Umbilical cord (tissue), 2 donors: ENCODE results near the gene BCL11B. TPM values are rescaled to one million over a fixed set of nuclear protein-coding genes. Genes with fewer than 3 reads are reported as not detected.
A peak's percentile ranks its signal among the peaks of the same experiment; 100 is the strongest.

Experiments used
- DNase-seq: peaks from one replicate; pipeline ENCODE4 v3.0.0-alpha.2; 2015; ENCODE audit warnings: low spot score
- total RNA-seq: library from RNA; depleted of rRNA; stranded (reverse); fragments of >200 nt; gene quantifications from one replicate; pipeline ENCODE4 v1.2.3, GENCODE V29; 2014; ENCODE audit warnings: low replicate concordance; ENCODE audit not compliant: insufficient read depth

The BCL11B gene
- total RNA-seq, 1 donor from 2014 or later: 2.6 TPM

DNA sequence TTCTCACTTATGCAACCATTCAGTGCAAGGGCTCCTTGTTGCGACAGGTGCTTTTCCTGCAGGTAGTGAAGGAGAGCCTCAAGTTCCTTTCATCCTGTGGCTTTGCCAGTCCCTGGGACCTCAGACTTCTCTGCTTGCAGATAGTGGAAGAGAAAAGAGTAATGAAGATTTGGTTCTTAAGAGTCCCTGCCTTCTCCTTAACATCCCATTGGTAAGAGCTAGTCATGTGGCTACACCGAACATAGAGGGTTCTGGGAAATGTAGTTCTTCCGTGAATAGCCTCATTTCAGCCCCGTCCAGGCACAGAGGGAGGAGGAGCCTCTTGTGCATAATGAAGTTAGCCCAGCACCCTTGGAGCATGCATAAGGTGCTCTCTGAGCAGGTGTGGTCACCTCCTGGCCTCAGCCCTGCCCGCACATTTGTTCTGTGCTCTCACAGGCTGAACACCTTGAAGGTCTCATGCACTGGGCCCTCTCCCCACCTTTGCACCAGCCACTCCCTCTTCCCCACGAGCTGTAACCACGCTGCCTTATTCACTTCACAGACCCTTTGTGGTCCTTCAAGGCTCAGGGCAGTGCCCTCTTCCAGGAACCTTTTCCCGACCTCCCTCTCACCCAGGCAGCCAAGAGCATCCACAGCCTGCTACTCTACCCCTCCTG, 134.0 kb downstream of the BCL11B start:
- DNase-seq: no peak

DNA sequence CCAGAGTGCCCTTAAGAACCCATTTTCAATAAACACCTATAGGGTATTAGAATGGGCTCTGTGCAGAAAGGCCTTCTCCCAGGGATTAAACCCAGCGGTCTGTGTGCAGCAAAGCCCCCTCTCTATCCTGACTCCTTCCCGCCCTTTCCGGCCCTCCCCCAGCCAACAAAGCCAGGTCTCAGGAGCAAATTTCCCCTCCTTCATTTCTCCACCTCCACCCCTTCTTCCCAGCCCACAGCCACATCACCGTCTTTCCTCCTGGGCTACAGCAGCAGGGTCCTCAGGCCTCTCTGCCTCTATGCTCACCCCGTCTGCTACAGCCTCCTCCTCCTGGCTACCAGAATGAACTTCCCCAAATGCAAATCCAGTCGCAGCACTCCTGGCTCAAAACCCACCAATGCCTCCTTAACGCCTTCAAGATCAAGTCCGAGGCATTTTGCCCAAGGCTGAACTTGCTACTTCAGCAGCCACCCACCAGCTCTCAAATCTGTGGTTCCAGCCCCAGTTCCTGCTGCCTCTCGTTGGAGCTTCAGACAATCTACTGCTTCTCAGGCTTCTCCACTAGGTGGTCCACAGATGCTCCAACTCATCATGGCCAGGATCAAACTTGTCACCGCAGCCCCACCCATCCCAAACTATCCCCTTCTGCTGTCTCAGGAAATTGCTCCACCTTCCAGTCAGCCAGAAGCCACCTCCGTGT, 134.8 kb downstream of the BCL11B start:
- DNase-seq: no peak

DNA sequence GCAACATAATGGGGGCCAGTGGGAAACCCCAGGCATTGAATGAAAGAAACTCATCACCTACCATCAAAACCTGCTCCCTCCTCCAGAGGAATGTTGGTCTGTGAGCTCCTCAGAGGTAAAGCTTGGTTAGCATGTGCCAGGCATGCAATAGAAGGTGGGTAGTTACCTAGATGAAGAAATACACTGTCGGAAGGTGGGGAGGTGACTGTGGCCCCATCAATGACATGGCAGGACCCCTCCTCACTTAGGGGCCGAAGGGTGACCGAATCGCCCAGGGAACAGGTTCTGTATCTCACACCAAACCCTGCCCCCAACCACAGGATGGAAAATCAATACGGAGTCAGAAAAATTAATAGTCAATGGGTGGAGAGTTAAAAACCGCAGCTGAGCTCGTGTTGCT, 135.6 kb downstream of the BCL11B start:
- DNase-seq: no peak

DNA sequence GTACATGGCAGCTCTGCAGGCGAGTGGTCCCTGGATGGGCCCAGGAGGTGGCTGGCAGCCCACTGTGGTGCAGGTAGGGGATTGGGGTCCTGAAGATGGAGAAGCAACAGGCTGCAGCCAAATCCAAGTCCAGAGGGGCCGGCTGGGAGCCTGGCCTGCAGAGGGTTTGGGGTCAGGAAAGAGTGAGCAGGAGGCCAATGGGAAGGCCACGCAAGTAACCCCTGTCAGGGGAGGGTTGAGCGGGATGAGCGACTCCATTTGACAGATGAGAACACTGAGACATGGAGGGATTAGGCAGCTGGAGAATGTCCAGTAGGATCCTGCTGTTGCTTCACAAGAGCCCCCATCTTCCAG, 136.0 kb downstream of the BCL11B start:
- no peak for DNase-seq

DNA sequence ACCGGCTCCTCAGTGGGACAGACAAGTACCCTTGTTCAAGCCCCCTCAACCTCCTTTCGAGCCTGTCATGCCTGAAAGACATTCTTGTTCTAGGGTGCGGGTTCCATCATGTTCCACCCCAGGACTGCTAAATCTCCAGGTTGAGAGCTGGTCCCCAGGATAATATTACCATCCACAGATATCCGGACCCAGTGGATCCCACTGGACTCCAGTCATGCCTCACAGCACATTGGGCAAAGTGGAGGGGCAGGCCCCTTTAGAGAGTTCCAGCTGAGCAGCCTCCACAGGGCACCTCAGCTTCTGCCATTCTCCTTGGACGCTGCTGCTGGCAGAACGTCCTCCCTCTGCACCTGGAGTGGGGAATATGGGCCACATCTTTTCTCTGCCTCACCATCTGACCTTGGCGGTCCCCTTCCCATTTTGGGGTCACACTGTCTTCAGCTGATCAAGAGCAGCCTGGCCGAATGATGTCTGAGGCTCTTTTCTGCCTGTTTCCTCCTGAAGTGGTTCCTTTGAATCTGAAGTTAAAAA, 137.4 kb downstream of the BCL11B start:
- DNase-seq: no peak

DNA sequence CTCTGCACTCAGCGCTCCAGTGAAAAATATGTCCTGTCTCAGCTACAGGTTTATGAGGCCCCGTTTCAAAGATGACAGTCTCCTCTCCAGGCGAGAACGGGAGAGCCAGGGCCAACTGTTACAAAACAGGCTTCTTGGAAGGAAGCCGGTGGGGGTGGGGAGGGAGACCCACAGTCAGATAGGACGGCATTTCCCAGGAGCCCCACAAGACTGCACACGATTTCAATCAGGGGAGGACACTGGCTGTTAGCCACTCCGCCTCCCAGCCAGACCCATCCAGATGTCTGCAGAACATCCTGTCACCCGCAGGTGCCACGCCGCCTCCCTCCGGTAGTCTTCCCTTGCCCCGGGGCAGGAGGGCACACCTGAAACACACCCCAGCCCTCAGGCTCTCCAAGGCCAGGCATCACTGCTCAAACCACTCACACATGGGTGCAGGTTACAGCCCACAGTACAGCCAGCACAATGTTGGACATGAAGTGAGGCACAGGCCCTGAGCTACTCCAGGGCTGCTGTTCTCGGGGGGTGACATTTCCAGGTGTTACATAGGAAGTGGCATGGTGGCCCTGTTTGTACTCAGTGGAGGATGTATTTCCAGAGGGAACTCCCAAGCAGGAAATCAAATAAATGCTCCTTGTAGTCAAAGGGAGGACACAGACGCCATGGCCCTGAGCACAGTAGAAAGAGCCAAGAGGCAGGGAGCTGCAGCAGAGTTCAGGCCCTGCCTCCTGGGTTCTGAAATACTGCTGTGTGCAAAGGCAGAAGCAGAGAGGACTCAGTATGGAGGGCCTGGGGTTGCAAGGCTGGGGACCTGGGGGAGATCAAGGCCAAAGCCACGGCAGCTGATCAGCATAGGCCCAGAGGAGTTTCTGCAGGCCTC, 138.1 kb downstream of the BCL11B start:
- peak; percentile 44 for DNase-seq

DNA sequence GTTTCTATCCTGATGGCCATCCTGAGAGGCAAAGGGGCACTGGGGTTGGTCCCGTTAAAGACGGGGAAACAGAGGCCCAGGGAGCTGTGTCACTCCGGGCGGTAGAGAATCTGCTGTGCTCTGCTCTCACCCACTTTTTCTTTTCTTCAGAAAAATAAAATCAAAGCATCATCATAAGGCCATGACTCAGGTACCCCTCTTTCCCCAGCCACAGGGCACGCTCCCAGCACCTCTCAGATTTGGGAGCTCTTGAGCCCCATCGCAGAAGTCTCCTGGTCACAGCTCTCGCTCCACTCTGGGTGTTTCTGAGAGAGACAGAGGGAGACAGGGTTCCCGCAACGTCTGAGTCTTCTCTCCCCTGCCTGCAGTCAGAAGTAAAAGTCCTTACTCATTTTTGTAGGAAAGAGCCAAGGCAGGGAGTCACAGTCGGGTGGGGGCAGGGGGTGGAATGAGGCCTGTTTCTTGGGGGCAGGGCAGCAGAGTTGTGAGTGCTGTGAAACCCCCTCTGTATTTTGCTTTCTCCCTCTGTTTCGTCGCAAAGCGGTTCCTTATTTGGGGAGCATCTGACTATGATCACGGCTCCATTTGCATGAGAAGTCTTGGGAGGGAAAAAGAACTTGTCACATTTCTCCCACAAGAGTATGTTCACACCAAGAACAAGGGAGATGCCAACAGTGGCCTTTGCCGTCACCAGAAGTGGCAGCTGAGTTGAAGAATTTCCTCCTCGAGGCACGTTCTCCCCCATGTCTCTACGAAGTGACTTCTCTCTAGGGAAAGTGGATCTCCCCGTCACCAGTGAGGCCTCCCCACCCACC, 139.0 kb downstream of the BCL11B start:
- DNase-seq: peak; percentile 9

DNA sequence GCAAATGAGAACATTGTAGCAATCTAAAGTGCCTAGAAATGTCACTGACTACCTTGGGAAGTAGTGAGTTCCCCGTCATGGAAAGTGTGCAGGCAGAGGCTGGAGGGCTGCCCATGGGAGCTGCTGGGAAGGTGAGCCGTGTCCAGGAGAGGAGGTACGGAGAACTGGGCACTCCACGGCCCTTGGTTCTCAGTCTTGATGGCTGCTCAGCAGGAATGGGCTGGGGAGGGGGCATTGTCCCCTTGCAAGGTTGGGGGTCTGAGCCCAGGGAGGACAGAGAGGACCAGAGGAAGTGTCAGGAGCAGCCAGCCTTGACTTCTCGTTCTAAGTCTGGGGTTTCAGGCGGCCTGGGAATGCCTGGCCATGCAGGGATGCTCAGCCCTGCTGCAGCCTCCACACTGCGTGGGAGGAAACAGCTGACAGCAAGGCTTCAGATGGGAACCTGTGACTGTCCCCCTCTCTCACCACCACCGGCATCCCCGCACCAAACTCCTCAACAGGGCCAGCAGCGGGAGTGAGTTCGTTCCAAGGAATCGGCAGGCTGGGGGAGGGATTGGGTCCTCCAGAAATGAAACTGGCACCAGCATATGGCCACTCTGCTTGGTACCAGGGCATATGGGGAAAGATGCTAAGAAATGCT, 140.2 kb downstream of the BCL11B start:
- DNase-seq: no peak

DNA sequence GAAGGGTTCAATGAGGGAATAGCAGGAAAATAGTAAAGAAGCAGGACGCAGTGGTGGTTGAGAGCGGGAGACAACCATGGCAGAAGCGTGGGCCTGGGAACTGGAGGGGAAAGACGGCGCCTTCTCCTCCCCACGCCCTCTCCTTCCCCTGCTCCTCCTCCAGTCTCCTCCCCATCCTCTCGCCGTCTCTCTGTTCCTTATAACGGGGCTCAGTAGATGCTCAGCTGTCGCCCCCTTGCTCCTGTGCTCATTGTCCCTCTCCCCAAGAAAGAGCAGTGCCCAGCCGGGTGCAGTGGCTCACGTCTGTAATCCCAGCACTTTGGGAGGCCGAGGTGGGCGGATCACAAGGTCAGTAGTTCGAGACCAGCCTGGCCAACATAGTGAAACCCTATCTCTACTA, 142.0 kb downstream of the BCL11B start:
- no peak for DNase-seq

DNA sequence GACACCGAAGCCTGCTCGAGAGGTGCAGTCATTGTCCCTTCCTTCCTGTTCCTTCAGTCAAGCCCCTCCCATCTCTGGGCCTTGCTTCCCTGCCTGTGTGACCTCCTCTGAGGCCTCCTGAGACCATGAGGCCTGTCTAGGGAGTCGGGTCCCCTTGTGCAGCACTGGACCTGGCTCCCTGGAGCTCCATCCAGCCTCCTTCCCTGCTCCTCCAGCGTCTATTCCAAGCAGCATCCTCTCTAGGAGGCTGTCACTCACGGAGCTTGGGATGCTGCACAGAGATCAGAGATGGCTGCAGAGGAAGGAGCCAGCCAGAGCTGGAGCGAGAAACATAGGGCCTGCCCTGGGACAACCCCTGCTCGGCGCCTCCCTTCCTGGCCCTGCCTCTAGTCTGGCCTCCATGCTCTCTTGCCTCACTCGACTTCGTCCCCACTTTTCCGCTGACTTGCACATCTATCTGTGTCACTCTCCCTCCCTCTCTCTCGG, 142.7 kb downstream of the BCL11B start:
- no peak for DNase-seq

DNA sequence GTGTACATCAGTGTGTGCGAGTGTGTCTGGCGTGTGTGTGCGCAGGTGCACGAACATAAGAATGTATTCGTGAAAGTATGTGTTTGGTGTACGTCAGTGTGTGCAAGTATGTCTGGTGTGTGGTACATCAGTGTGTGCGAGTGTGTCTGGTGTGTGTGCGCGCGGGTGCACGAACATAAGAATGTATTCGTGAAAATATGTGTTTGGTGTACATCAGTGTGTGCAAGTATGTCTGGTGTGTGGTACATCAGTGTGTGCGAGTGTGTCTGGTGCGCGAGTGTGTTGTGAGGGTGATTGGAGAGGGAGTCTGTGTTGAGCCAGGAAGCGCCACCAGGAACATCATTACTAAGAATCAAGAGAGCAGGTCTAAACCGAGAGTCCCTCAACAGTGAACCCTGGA, 143.8 kb downstream of the BCL11B start:
- no peak for DNase-seq

DNA sequence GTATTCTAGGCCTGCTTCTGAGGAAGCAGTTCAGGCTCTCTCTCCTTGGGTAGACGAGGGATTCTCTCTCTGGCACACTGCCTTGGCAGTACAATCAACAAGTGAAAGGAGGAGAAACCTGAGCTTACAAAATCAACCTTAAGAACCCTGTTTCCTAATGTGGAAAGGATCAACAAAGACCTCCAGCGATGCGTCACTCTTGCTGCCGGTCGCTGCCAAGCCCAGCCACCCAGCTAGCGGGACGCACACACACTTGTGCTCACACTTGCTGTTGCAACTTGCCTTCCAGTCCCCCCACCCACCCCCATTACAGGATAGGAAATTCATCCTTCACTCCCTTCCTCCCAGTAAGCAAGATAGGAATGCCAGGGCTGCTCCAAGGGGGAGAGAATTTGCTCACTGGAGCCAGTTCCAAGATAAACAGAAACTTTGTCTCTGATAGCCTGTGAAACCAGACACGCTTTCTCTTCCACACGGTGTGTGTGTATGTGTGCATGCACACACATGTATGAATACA, 144.3 kb downstream of the BCL11B start:
- DNase-seq: peak; percentile 21

DNA sequence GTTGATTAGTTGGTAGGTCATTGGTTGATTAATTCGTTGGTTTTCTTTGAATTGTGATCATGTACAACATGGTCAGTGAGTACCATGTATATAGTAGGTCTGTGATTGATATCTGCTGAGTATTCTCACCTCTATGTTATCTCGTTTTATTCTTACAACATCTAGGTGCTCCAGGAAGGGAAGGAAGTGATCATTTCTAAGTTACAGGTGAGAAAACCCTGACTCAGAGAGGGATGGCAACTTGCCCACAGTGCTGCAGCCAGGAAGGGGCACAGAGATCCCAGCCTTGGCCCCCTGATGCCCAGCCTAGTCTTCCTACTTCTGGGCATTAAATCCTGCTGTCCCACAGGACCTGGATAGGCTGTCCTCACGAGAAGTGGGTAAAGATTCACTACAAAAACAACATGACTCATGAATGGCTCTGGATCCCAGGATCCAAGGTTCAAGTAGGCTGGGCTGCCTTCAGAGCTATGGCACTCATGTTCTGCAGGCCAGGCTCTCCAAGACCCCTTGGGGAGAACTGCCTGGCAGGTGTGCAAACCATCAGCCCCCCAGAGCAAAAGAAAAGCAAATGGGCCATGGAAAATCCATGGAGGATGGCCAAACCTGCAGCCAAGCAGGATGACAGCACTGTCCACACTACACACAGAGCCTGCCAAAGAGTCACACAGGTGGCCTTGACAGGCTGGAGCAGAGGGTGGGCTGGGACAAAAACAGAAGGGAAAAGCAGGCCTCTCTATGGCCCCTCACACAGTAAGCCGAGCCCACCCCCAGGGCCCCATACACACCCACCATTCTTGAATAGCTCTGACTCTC, 146.2 kb downstream of the BCL11B start:
- no peak for DNase-seq

DNA sequence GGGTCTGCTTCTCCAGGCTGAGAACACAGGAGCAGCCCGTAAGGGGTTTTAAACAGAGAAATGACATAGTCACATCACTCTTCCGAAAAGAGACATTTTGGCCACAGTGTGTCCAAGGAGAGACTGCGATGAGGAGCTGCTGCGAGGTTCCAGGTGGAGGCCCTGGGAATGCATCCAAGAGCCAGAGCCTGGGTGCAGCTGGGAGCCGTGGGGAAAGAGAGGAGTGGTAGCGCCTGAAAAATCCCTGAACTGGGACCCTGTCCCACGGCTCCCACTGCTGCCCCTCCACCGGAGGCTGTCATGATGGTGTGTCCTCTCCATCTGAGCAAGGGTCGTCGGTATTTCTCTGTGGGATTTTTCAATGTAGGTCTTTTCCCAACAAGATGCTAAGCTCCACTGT, 146.9 kb downstream of the BCL11B start:
- no peak for DNase-seq

DNA sequence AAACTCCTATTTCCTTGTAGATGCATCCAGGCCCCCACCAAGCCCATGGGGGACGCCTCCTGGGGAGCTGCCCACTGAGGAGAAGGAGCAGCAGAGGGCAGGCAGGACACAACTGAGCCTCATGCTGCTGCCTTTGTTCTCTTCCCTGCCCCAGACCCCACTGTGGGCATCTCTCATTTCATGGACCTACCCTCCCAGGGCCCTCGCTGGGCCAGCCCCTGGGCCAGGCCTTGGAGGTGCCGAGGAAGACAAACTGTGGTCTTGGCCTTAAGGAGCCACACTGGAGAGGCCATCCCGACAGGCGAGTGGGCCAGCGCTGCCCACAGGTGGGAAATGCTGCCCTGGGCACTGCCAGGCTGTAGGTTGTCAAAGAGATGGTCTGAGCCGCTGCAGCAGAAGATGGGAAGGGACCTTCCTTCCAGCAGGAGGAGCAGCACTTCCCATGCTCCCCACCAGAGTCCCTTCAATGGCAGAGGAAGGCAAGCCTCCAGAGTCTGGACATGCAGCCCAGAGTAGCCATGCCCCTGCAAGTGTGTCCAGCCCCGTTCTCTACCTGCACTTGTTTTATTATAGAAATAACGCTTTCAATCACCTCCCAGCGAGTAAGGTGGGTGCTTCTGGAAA, 147.4 kb downstream of the BCL11B start:
- DNase-seq: no peak

DNA sequence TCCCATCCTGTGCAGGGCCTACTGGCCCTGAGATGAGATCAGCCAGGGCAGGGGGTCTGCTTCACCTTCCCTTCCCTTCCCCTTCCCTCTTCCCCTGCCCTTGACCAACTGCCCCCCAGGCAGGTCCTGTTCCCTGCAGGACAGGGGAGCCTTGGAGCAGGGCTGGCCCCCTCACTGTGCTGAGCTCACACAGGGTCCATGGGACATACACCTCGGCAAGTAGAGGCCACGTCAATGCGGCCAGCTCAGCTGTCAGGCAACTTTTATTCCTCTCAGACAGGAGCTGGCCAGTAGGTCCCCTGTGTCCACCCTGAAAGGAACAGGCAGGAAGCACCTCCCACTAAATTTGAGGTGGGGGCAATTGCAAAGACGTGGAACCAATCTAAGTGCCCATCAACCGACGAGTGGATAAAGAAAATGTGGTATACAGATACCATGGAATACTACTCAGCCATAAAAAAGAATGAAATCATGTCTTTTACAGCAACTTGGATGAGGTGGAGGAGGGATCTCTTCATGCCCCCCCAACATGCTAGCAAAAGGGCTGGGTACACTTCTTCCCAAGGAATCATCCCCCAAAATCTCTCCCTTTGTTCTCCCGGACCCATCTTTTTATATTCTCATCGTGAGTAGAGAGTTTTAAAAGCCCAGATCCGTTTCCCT, 148.7 kb downstream of the BCL11B start:
- no peak for DNase-seq

DNA sequence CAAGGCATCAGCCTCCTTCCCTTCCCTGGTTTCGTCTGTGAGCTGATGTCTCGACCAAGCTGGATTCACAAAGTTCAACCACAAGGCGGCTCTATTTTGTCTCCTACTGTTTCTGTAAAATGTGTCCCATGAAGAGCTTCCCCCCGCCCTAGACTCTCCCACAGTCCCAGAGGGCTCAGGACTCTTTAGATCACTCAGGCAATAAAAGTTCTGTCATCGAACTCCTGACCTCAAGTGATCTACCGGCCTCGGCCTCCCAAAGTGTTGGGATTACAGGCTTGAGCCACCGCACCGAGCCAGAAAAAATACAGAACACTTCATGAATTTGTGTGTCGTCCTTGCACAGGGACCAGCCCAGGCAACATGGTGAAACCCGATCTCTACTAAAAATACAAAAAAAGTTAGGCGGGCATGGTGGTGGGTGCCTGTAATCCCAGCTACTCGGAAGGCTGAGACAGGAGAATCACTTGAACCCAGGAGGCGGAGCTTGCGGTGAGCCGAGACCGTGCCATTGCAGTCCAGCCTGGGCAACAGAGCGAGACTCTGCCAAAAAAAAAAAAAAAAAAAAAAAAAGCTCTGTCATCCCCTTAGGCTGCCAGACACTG, 149.4 kb downstream of the BCL11B start:
- DNase-seq: no peak

DNA sequence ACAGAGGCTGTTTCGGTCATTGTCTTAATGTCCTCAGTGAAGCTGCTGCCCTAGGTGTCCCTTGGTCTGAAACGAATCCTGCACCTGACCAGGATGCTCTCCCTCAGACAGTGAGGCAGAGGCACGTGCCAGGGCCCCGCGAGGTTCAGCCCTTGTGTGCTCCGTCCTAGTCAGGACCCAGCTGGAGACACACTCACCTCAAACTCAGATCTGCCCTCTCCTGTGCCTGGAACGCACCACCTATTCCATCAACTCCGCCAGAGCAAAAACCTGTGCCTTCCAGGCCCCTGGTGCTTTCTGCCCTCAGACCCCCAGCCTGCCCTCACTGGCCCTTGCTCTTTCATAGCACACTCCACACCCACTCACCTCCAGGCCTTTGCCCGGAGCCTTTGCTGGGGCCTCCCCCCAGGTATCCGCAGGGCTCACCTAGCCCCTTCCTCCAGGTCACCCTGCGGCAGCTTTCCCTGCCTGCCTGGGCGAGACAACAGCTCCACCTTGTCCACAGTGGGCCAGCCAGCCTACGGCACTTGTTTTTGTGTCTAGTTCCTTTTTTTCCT, 150.6 kb downstream of the BCL11B start:
- no peak for DNase-seq
